CD4-positive, alpha-beta T cell treated with Interleukin-2 at 100 ng/mL for 4 hours (primary cell): Measurements from ENCODE around the gene LRIT3.

Experiments
- DNase-seq: peaks from one replicate; pipeline ENCODE4 v3.0.0-alpha.2; 2020; ENCODE audit warnings: low spot score

The LRIT3 gene, protein sequence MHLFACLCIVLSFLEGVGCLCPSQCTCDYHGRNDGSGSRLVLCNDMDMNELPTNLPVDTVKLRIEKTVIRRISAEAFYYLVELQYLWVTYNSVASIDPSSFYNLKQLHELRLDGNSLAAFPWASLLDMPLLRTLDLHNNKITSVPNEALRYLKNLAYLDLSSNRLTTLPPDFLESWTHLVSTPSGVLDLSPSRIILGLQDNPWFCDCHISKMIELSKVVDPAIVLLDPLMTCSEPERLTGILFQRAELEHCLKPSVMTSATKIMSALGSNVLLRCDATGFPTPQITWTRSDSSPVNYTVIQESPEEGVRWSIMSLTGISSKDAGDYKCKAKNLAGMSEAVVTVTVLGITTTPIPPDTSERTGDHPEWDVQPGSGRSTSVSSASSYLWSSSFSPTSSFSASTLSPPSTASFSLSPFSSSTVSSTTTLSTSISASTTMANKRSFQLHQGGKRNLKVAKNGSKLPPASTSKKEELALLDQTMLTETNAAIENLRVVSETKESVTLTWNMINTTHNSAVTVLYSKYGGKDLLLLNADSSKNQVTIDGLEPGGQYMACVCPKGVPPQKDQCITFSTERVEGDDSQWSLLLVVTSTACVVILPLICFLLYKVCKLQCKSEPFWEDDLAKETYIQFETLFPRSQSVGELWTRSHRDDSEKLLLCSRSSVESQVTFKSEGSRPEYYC

DNA sequence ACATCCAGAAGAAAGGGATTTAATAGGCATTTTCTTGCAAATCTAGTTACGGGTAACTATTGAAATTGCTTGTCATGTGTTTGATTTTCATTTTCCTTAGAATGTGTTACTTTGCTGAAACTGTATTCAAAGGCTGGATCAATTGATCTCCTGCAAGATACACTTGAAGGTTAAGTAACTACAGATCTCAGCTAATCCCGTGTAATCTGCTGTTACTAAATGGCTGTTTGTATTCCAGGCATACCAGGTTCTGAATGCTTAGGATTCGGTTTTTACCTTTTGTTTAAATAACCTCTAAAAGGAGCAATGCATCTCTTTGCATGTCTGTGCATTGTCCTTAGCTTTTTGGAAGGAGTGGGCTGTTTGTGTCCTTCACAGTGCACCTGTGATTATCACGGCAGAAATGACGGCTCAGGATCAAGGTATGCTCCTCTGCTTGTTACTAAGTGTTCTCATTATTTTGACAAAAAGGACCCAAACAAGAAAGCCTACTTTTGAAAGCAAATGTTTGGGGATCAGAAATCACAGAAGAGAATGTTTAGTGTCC is at the start of gene LRIT3:
TSS of gene LRIT3 (plus strand) at position 212 of the 547 bp plus-strand sequence. CDS start at position 307, 95 bp downstream.
- DNase-seq = no peak

DNA sequence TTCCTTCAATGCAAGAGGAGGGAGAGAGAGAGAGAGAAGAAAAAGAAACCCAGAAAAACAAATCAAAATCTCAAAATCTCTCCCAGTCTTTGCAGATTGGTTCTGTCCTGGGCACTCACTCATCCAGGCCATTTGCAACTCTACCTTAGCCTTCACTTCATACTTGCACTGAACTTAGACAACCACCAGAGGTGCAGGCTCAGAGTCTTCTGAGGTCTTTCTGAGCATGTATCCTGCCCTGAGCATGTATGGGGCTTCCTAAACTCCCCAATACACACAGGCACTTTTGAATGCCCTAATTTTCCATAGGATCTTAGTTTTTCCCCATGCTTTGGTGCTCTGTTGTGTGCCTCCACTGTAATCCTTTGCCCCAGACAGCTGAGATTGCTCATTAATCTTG is 49.0 kb upstream of the LRIT3 start:
- DNase-seq = no peak

DNA sequence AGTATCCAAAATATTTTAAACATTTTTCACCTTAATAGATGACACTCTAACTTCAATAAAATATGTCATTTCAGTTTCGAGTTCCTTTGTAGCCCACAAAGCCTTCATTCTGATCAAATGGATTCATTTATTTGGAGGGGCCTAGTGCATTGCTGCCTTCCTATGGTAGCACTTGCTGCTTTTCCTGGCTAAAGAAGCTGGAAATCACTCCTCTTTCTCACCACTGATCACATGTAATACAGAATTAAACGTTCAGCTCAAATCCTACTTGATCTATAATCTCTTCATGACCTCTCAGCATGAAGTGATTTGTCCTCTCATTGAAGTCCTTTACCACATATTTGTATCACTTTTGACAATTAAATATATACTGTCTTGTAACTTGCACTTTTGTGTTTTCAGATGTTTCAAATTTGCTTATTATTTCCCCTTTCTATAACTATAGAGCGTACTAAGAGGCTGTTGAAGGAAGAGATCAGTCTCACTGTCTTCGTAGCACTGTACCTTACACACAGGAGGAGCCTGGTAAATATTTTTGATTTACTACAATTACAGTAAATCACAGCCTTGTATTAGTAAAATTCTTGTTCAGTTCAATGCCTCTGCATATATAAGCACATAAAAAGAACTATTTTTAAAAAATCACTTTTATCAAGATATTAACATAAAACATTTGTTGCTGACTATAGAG is 46.7 kb upstream of the LRIT3 start:
- DNase-seq = no peak

DNA sequence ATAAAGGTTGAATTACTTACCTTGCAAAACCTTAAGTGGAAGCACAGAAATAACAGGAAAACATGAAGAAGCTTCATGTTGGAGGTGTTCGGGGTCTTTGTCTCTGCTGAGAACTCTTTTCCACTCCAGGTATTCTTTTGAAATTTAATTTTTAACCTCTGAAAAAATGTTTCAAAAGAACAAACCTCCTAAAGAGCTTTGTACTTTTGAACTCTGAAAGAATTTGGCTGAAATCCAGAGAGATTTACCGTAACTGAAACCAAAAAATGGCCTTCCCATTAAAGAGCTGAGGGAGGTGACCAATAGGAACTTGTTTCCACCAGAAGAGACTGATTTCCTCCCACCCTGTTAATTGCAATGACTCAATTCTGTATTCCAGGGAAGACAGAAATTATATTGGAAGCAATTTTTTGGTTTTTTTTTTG is 46.0 kb upstream of the LRIT3 start, which contains the start of gene CFI:
TSS of gene CFI (minus strand) at position 105 of the 425 bp plus-strand sequence. CDS start at position 77, 28 bp downstream.
- no peak for DNase-seq

DNA sequence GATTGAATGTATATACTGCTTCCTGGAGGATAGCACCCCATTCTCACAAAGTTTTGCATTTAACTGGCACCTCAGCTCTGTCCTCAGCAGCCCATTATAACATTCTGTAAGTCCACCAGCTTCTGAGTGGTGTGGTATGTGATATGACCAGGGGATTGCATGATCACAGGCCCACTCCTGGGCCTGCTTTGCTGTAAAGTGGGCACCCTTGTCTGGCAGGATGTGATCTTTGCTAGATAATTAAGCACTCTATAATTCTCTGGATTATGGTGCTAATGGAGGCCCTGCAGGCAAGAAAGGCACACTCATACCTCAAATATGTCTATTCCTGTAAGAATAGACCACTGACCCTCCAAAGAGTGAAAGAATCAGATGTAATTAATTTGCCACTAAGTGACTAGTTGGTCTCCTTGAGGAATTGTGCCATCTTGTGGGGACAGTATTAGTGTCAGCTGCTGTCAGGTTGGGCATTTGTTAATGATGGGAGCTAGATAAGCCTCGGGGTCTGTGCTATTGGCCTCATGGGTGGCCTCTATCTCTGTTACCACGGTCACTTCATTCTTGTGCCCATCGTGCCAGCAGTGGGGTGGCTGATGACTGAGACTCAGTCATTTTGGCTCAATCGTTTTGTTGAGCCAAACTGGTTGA is 43.9 kb upstream of the LRIT3 start:
- peak; percentile 30 for DNase-seq

DNA sequence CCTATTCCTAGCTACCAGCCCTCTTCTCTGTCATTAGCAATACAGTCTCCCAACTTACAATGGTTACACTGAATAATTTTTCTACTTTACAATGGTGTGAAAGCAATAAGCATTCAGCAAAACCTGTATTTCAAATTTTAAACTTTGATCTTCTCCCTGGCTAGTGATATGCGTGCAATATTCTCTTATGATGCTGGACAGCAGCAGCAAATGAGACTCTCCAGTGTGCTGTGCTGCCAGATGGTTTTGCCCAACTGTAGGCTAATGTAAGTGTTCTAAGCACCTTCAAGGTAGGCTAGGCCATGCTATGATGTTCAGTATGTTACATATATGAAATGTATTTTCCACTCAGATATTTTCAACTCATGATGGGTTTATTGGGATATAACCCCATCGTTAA is 38.3 kb upstream of the LRIT3 start:
- DNase-seq = no peak

DNA sequence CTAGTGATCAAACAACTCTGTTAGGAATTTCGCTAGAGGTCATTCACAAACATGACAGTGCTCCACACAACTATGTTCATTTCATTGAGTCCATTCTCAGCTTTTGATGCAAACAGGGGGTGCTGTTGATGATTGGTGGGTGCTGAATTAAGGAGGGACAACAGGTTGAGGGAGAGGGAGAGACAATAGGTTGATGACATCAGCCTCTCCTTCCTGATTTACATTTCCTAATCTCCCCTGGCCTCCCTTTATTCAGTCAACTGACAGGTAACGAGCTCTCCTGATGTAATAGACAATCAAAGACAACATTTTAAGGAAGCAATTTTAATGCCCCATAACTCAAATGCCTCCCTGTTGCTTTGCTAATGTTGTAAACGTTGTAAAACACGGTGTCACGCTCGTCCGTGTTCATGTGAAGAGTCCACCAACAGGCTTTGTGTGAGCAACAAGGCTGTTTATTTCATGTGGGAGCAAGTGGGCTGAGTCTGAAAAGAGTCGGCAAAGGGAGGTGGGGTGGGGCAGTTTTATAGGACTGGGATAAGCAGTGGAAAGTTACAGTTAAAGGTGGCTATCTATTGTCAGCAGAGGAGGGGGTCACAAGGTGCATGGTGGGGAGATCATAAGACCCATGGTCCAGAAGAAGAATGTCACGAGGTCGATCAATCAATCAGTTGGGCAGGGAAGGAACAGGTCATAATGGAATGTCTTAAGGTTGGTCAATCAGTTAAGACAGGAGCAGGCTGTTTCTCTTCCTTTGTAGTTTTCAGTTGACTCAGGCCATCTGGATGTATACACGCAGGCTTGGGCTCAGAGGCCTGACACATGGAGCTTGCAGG is 37.1 kb upstream of the LRIT3 start:
- DNase-seq = no peak

DNA sequence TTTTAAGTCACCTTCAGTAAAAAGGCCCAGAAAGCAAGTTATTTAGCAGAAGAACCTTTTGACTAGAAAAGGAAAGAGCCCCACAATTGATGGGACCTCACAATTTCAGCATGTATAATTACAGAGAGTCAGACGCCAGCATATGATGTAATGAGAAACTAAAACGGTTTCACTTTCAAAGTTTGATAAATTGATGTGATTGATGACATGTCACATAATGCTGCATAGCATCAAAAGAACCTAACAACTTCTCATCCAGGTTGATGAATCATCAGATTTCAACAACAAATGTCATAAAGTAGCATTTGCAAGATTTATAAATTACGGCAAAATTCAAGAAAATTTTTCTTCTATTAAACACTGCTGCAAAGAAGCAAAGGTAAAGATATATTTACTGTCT is 36.2 kb upstream of the LRIT3 start:
- no peak for DNase-seq

DNA sequence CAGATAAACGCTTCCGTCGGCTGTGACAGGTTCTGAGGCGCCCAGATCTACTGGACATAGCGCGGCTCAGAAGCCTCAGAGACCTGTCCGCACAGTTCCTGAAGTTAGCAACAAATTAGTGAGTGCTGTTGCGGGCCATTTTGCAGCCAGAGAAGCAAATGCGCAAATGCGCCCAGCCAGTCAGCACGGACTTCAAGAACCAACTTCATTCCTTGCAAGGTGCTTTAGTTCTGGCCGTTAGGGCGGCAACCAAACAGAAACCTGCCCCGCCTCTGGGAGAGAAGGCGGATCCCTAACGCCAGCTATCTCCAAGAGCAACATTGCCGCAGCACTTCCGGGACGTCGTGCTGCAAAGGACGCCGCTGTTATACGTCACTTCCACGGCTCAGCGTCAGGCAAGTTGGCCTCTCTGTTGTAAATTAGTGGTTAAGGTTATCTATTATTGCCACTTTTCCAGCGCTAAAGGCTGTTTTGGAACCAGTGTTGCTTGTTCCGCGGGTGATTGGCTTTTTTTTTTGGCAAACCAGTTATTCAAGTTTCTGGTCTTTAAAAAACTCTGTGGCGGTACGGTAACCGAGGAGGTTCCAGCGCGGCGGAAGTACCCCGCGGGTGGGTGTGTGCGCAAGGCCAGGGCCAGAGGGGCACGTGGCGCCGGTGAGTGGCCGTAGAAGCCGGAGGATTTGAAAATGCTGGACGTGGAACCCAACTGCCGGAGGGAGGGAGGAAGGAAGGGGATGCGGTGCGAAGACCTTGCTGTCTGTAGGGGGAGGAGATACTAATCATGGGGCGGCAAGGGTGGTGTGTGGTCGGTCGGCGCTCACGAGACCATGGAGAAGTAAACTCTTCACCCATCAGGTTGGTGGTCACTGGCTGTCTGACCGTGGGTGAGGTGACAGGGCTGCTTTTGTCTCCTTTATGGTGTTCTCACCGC is 32.5 kb upstream of the LRIT3 start, which contains the start of gene GAR1:
TSS of gene GAR1 (plus strand) at position 612 of the 931 bp plus-strand sequence. CDS start 403 bp downstream, outside the sequence.
- peak; percentile 88 for DNase-seq

DNA sequence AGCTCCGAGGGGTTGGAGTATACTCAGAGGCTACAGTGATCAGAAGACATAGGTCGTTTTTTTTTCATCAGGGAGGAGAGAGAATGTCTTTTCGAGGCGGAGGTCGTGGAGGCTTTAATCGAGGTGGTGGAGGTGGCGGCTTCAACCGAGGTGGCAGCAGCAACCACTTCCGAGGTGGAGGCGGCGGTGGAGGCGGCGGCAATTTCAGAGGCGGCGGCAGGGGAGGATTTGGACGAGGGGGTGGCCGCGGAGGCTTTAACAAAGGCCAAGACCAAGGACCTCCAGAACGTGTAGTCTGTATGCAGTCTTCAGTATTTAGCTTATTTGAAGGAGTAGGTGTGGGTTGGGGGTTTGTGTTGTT is 31.8 kb upstream of the LRIT3 start:
- DNase-seq = peak; percentile 29

DNA sequence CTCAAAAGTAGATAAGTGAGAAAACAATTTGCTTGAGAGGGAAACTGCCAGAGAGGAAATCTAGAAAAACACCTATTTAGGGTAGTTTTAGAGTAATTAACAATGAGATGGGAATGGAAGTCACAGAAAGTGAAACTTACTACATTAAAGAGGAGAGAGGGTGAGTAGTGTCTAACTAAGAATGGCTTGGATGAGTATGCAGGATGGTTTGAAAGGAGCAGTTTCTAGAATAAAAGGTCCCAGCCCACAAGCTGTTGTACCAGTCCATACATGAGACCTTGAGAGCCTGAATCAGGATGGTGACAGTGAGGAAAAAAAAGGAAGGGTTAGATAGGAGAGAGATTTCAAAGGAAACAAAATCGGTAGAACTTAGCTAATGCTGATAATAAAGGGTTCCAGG is 31.0 kb upstream of the LRIT3 start:
- no peak for DNase-seq

DNA sequence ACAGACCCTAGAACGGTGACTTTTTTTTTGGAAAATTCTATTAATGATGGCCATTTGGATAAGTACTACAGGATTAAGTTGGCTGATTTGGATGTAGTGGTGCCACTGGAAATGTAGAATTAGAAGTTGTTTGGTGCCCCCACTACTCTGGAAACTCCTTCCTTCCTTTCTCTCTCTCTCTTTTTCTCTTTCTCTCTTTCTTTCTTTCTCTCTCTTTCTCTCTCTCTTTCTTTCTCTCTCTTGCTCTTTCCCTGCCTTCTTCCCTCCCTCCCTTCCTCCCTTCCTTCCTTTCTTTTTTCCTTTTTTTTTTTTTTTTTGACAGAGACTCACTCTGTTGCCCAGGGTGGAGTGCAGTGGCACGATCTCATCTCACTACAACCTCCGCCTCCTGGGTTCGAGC is 29.6 kb upstream of the LRIT3 start:
- no peak for DNase-seq

DNA sequence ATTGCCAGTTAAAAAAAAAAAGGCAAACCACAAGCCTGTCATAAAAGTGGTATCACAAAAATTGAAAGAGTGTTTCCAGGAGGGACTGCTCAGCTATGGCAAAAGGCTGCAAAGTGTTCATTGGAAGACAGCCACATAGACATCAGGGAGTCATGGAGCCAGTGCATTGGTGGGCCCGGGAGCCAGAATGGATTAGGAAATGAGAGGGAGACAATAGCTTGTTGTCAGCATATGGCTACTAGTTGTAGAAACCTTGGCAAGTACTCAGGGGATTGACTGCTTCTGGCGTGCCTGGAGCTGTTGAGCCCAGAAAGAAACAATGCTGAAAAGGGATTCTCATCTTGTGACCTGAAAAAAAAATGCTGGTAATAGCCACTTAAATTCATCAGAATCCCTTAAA is 27.3 kb upstream of the LRIT3 start:
- DNase-seq = no peak

DNA sequence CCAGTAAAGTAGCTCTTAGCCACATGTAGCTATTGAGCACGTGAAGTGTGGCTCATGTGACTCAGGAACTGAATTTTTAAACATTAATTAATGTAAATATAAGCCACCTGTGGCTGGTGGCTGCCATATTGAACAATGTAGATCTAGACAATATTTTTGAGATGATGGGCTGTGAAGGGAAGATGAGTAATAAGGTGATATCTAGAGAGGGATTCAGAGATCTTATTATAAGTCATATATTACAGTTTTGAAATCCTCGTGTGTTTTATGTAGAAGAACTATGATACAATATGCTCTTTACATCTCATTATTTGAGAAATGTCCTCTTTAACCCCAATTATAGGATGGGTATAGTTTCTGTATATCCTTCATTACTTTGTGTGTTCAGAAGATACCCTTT is 26.7 kb upstream of the LRIT3 start:
- no peak for DNase-seq

DNA sequence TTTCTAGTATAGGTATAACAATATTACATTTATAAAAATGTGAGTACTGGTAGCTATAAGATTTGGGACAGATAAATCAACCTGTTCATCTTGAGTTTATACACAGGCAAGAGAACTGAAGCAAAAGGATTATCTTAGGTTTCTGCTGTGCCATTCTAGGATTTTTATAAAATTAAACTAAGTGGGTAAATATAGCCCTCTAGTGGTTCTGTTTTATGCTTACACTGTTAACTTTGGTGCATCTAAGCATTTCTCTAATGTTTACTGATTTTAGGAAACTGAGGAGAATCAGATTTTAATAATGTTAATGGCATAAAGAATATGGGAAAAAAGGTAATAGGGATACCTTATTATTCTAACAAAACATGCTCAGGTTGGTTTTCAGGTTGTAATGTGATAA is 21.2 kb upstream of the LRIT3 start:
- DNase-seq = peak; percentile 25

DNA sequence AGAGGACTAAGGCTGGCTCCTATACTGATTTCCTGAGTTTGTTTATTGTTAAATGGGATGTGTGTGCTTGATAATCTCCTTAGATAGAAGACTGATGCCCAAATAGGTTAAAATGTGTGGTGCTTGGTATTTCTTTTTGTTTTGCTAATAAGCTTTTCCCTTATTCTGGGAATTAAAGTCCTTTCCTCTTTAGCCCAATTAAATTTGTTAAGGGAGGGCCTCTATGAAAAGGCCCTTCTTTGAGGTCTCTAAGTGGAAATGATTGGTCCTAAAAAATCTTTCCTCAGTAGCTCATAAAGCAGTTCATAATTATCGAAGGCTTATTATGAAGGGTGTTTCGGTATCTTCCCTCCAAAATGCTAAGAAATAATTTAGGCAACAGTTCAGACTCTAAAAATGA is 20.2 kb upstream of the LRIT3 start, which contains the start of gene RRH:
TSS of gene RRH (plus strand) at position 301 of the 400 bp plus-strand sequence. CDS start at position 357, 56 bp downstream.
- DNase-seq = no peak

DNA sequence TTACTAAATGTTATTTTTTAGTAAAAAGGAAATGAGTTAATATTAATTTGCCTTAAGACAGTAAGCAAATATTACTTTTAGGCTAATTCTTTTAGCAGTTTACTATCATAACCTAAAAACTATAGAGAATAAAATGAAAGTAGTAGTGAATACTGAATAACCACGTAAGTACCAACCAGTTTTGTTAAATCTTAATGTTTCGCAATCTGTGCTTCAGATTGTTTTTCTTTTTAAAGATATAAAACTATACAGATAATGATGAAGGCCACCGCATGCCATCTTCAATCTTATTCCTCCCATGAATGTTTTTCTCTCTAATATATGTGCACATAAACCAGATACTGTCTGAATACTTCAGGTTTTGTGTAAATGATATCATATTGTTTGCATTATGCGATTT is 14.2 kb upstream of the LRIT3 start:
- DNase-seq = no peak

DNA sequence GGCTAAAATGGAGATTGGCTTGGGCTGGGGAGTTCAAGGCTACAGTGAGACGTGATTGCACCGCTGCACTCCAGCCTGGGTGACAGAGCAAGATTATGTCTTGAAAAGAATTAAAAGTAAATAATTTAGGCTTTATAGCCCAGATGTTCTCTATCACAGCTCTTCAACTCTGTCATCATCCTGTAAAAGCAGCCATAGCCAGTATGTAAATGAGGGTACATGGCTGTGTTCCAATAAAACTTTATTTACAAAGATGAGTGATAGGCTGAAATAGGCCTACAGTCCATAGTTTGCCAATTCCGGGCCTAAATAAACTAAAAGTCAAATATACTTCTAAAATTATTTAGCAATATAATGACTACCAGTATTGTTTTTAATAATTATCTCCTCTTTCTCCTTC is 10.9 kb upstream of the LRIT3 start:
- DNase-seq = no peak

DNA sequence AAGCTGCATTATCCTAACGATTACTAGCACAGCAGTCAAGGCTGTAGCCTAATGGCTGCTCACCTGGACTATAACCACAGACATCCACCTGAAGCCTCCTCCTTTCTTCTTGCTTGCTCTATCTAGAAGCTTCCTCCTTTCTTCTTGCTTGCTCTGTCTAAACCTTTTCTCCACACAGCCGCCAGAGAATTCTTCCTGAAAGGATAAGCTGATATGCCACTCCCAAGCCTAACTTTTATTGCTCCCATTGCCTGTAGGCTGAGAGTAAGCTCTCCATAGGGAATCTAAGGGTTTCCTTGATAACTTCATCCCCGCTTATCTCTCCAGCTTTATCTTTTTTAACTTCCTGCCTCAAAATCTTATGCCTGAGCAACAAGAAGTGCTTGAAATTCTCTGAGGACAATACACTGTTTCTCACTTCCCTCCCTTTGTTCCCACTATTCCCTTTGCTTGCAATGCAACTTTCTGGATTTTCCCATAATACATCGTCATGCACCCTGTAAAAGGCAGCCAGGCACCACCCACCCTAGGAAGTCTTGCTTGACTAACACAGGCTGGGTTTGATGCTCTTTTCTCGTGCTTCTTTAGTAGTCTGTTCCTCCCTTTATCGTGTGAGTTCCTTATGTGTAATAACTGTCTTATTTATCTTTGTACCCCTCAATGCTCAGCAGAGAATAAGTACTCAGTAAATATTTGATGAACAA is 1.4 kb upstream of the LRIT3 start:
- DNase-seq = no peak
